ENCODE data around the gene UBE2N.
"Not testable (repeated sequence)": the region's sequence is repeated elsewhere in the genome, so short reads cannot be mapped to it uniquely, and the experiment has no call there.

UBE2N gene

GRCh38 chr12:93402333-93403311, 39.1 kb downstream of the UBE2N start:
- Mint-ChIP-seq H3K36me3 (ENCODE audit: insufficient read depth) (peaks cover 38% of the 10 kb centered on the region), H3K4me1 (no peaks in the 10 kb centered on the region), H3K9me3 (no peaks in the 10 kb centered on the region), H3K4me3 (no peak overlapping the region), H3K27ac (ENCODE audit: low read depth) (peak overlapping the region; percentile 22), H3K27me3 (no peaks in the 10 kb centered on the region)
- ATAC-seq (replicated peaks; ENCODE audit: extremely low read depth, poor library complexity, severe bottlenecking) = no peak
- no peak for DNase-seq (ENCODE audit: low spot score in 2 of 2)

DNA sequence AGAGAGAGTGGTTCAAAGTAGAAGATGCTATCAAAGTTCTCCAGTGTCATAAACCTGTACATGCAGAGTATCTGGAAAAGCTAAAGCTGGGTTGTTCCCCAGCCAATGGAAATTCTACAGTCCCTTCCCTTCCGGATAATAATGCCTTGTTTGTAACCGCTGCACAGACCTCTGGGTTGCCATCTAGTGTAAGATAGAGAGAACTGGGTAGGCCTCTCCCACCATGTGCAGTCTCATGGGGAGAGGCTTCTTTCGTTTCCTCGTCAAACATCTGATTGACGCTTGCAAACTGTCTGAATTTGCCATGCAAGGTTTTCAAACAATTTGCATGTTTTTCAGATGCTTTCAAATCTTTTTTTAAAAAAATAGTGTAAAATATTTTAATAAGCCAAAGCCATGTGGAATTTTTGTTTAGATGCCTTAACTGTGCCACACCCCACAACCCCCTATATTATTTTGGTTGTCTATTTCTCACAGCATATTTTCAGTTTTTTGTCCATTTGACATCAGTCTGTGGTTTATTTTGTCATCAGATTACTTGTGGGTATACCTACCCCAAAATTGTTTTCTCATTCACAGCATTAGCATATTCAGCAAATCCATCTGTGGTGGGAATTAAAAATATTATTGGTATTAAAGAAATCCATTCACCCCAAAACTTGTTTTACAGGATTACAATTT, 42.4 kb downstream of the UBE2N start:
- not testable (repeated sequence) for H3K4me1 Mint-ChIP-seq; DNase-seq (ENCODE audit: low spot score in 2 of 2); H3K9me3 Mint-ChIP-seq; H3K27me3 Mint-ChIP-seq; H3K4me3 Mint-ChIP-seq
- peak; percentile 100 for ATAC-seq (replicated peaks; ENCODE audit: extremely low read depth, poor library complexity, severe bottlenecking)
- Mint-ChIP-seq H3K36me3 (ENCODE audit: insufficient read depth) (peaks cover 31% of the 10 kb centered on the region), H3K27ac (ENCODE audit: low read depth) (peak overlapping the region; percentile 8)

DNA sequence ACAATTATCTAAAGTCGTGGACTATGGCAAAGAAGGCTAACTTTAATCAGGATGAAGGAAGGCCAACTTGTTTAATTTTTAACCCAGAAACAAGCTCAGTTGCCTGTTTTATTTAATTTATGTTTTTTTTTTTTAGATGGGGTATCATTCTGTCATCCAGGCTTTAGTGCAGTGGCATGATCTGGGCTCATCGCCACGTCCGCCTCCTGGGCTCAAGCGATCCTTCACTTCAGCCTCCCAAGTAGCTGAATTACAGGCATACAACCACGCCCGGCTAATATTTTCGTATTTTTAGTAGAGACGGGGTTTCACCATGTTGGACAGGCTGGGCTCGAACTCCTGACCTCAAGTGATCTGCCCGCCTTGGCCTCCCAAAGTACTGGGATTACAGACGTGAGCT, 44.3 kb downstream of the UBE2N start:
- Mint-ChIP-seq H3K36me3 (ENCODE audit: insufficient read depth) (peaks cover 24% of the 10 kb centered on the region), H3K9me3 (no peaks in the 10 kb centered on the region), H3K27ac (ENCODE audit: low read depth) (no peak overlapping the region), H3K4me1 (no peaks in the 10 kb centered on the region), H3K27me3 (no peaks in the 10 kb centered on the region), H3K4me3 (no peak overlapping the region)
- ATAC-seq (replicated peaks; ENCODE audit: extremely low read depth, poor library complexity, severe bottlenecking) = no peak
- DNase-seq (ENCODE audit: low spot score in 2 of 2) = no peak

DNA sequence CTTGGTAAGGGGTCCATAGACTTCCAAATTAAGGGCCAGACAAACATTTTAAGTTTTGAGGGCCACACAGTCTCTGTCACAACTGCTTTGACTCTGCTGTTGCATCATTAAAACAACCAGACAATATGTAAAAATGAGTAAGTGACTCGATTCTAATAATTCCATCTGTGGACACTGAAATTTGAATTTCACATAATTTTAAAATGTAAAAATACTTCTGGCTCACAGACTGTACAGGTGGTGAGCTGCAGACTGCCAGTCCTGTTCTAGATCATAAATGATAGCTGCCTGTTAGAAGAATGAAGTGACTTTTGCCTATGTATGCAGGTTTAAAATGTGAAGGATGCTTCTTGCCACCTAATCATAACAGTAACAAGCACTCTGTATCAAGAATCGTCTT, 48.3 kb downstream of the UBE2N start:
- Mint-ChIP-seq H3K4me1 (peaks cover 13% of the 10 kb centered on the region), H3K4me3 (no peak overlapping the region), H3K27me3 (no peaks in the 10 kb centered on the region), H3K27ac (ENCODE audit: low read depth) (no peak overlapping the region), H3K36me3 (ENCODE audit: insufficient read depth) (peaks cover 20% of the 10 kb centered on the region), H3K9me3 (no peaks in the 10 kb centered on the region)
- ATAC-seq (replicated peaks; ENCODE audit: extremely low read depth, poor library complexity, severe bottlenecking) (no peak), DNase-seq (ENCODE audit: low spot score in 2 of 2) (no peak)

GRCh38 chr12:93390549-93391297, 51.0 kb downstream of the UBE2N start:
- DNase-seq (ENCODE audit: low spot score in 2 of 2) (no peak), ATAC-seq (replicated peaks; ENCODE audit: extremely low read depth, poor library complexity, severe bottlenecking) (no peak)
- Mint-ChIP-seq H3K36me3 (ENCODE audit: insufficient read depth) (peaks cover 8% of the 10 kb centered on the region), H3K9me3 (no peaks in the 10 kb centered on the region), H3K4me3 (no peak overlapping the region), H3K27me3 (no peaks in the 10 kb centered on the region), H3K4me1 (peaks cover 27% of the 10 kb centered on the region), H3K27ac (ENCODE audit: low read depth) (no peak overlapping the region)

- H3K4me1 Mint-ChIP-seq = peaks cover 34% of the 10 kb centered on the region
- no peaks in the 10 kb centered on the region for H3K9me3 Mint-ChIP-seq
- peaks cover 10% of the 10 kb centered on the region for H3K36me3 Mint-ChIP-seq (ENCODE audit: insufficient read depth)
- H3K27ac Mint-ChIP-seq (ENCODE audit: low read depth) = no peak overlapping the region
- ATAC-seq (replicated peaks; ENCODE audit: extremely low read depth, poor library complexity, severe bottlenecking) = no peak
- H3K27me3 Mint-ChIP-seq = no peaks in the 10 kb centered on the region
- H3K4me3 Mint-ChIP-seq = no peak overlapping the region
- no peak for DNase-seq (ENCODE audit: low spot score in 2 of 2)
Observed at GRCh38 chr12:93390031-93390430, 51.7 kb downstream of the UBE2N start.

- Mint-ChIP-seq H3K36me3 (ENCODE audit: insufficient read depth) (peaks cover 11% of the 10 kb centered on the region), H3K9me3 (no peaks in the 10 kb centered on the region), H3K4me1 (peaks cover 42% of the 10 kb centered on the region), H3K4me3 (no peak overlapping the region), H3K27me3 (no peaks in the 10 kb centered on the region), H3K27ac (ENCODE audit: low read depth) (no peak overlapping the region)
- DNase-seq (ENCODE audit: low spot score in 2 of 2) (no peak), ATAC-seq (replicated peaks; ENCODE audit: extremely low read depth, poor library complexity, severe bottlenecking) (no peak)
Observed at GRCh38 chr12:93387780-93388179, 54.0 kb downstream of the UBE2N start.

- peak overlapping the region; percentile 99 for H3K4me3 Mint-ChIP-seq
- H3K27me3 Mint-ChIP-seq; ATAC-seq (replicated peaks; ENCODE audit: extremely low read depth, poor library complexity, severe bottlenecking); H3K27ac Mint-ChIP-seq (ENCODE audit: low read depth); DNase-seq (ENCODE audit: low spot score in 2 of 2); H3K9me3 Mint-ChIP-seq: not testable (repeated sequence)
- H3K4me1 Mint-ChIP-seq = peaks cover 62% of the 10 kb centered on the region
- H3K36me3 Mint-ChIP-seq (ENCODE audit: insufficient read depth) = peaks cover 19% of the 10 kb centered on the region
Observed at GRCh38 chr12:93381976-93382437, 59.7 kb downstream of the UBE2N start.

- peak overlapping the region; percentile 99 for H3K4me3 Mint-ChIP-seq
- H3K9me3 Mint-ChIP-seq = no peaks in the 10 kb centered on the region
- ATAC-seq (replicated peaks; ENCODE audit: extremely low read depth, poor library complexity, severe bottlenecking) (no peak), DNase-seq (ENCODE audit: low spot score in 2 of 2) (no peak)
- no peaks in the 10 kb centered on the region for H3K27me3 Mint-ChIP-seq
- H3K36me3 Mint-ChIP-seq (ENCODE audit: insufficient read depth) = peaks cover 19% of the 10 kb centered on the region
- H3K4me1 Mint-ChIP-seq = peaks cover 62% of the 10 kb centered on the region
- H3K27ac Mint-ChIP-seq (ENCODE audit: low read depth) = no peak overlapping the region
Observed at GRCh38 chr12:93381161-93381975, 60.4 kb downstream of the UBE2N start.

DNA sequence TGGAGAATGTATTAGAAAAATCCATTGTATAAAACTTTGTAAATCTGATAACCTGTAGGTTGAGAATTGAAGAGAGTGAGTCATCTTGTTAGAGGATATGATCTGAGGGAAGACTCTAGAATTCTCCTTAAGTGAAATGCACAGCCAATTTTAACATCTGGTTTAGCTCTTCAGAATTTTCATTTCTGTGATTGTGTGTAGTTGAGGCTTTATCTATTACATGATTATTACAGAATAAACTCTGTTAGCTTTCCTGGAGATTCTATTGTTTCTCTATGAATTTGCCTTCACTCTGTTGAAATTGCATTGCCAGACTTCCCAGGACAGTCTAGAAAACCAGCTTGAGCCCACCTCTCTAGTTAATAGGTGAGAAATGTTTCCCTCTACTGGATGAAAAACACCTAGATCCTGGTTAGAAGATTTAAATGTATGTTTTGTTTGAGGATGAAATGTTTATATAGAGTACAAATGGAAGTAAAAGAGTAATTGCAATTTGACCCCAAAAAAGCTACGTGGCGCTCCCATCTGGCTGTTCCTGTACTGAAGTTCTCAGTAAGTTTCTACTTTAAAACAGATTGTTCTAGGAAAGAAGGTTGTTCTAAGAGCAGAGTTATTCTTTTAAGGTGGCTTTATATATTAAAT, 61.1 kb downstream of the UBE2N start:
- peaks cover 19% of the 10 kb centered on the region for H3K36me3 Mint-ChIP-seq (ENCODE audit: insufficient read depth)
- peaks cover 61% of the 10 kb centered on the region for H3K4me1 Mint-ChIP-seq
- ATAC-seq (replicated peaks; ENCODE audit: extremely low read depth, poor library complexity, severe bottlenecking) (no peak), DNase-seq (ENCODE audit: low spot score in 2 of 2) (no peak)
- peak overlapping the region; percentile 99 for H3K4me3 Mint-ChIP-seq
- H3K27ac Mint-ChIP-seq (ENCODE audit: low read depth) = peak overlapping the region; percentile 98
- H3K27me3 Mint-ChIP-seq = no peaks in the 10 kb centered on the region
- H3K9me3 Mint-ChIP-seq = no peaks in the 10 kb centered on the region

GRCh38 chr12:93379981-93380361, 61.8 kb downstream of the UBE2N start:
- ATAC-seq (replicated peaks; ENCODE audit: extremely low read depth, poor library complexity, severe bottlenecking) (no peak), DNase-seq (ENCODE audit: low spot score in 2 of 2) (no peak)
- H3K27ac Mint-ChIP-seq (ENCODE audit: low read depth) = peak overlapping the region; percentile 98
- no peaks in the 10 kb centered on the region for H3K9me3 Mint-ChIP-seq
- peak overlapping the region; percentile 99 for H3K4me3 Mint-ChIP-seq
- H3K27me3 Mint-ChIP-seq = no peaks in the 10 kb centered on the region
- H3K36me3 Mint-ChIP-seq (ENCODE audit: insufficient read depth) = peaks cover 16% of the 10 kb centered on the region
- peaks cover 54% of the 10 kb centered on the region for H3K4me1 Mint-ChIP-seq
